Muscle layer of duodenum (tissue), 2 donors: ENCODE measurements around the gene ITGB2.

ENCODE experiments used
- H3K27ac ChIP-seq: one replicate; pipeline ENCODE4 v1.7.0; 2013; ENCODE audit warnings: mild to moderate bottlenecking, low read length
- H3K27me3 ChIP-seq: one replicate; pipeline ENCODE4 v1.7.0; 2013; ENCODE audit warnings: low read depth, mild to moderate bottlenecking, control low read depth, low read length
- H3K36me3 ChIP-seq, 2 donors: one replicate each; pipeline ENCODE4 v1.7.0; 2013; ENCODE audit warnings: low read length in 2 of 2, control low read depth in 1 of 2, mild to moderate bottlenecking in 1 of 2; ENCODE audit not compliant: insufficient read depth in 2 of 2, control insufficient read depth in 1 of 2
- H3K4me1 ChIP-seq, 2 donors: one replicate each; pipeline ENCODE4 v1.7.0; 2013; ENCODE audit warnings: low read length in 2 of 2, mild to moderate bottlenecking in 2 of 2, control low read depth in 1 of 2, moderate library complexity in 1 of 2; ENCODE audit not compliant: insufficient read depth in 2 of 2, control insufficient read depth in 1 of 2
- H3K4me3 ChIP-seq, 2 donors: one replicate each; pipeline ENCODE4 v1.7.0; 2013; ENCODE audit warnings: low read length in 2 of 2, low read depth in 1 of 2, mild to moderate bottlenecking in 1 of 2
- H3K9me3 ChIP-seq, 2 donors: one replicate each; pipeline ENCODE4 v1.7.0; 2013; ENCODE audit warnings: low read length in 2 of 2, control low read depth in 1 of 2, mild to moderate bottlenecking in 1 of 2; ENCODE audit not compliant: control insufficient read depth in 1 of 2
- donor health status: healthy.

ITGB2 gene

DNA sequence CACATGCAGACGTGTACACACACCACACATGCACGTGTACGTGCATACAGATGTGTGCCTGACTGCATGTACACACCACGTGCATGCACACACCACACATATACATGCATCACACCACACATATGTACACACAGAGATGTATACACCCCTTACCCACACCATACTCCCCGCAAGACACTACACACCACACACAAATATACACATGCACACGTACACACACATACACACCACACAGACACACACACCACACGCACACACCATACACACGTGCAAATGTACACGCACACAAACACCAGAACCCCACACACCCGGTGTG is 9.7 kb downstream of the ITGB2 start:
- Histone ChIP-seq H3K27me3 (no peaks in the 10 kb centered on the region), H3K27ac (no peak overlapping the region), H3K4me3 (no peak overlapping the region), H3K4me1 (peaks cover 13 to 25% of the 10 kb centered on the region in 2 donors), H3K36me3 (no peaks in the 10 kb centered on the region), H3K9me3 (no peaks in the 10 kb centered on the region)

- peaks cover 13 to 25% of the 10 kb centered on the region in 2 donors for H3K4me1 ChIP-seq
- no peaks in the 10 kb centered on the region for H3K27me3 ChIP-seq
- no peak overlapping the region for H3K4me3 ChIP-seq
- H3K9me3 ChIP-seq, result no peaks in the 10 kb centered on the region
- no peak overlapping the region for H3K27ac ChIP-seq
- no peaks in the 10 kb centered on the region for H3K36me3 ChIP-seq
These were observed 10.3 kb downstream of the ITGB2 start for GRCh38 chr21:44910229-44911067.

GRCh38 chr21:44909719-44910118 is 11.0 kb downstream of the ITGB2 start:
- Histone ChIP-seq H3K27ac (no peak overlapping the region), H3K9me3 (no peaks in the 10 kb centered on the region), H3K36me3 (no peaks in the 10 kb centered on the region), H3K4me1 (peaks cover 13 to 25% of the 10 kb centered on the region in 2 donors), H3K27me3 (no peaks in the 10 kb centered on the region), H3K4me3 (no peak overlapping the region)

DNA sequence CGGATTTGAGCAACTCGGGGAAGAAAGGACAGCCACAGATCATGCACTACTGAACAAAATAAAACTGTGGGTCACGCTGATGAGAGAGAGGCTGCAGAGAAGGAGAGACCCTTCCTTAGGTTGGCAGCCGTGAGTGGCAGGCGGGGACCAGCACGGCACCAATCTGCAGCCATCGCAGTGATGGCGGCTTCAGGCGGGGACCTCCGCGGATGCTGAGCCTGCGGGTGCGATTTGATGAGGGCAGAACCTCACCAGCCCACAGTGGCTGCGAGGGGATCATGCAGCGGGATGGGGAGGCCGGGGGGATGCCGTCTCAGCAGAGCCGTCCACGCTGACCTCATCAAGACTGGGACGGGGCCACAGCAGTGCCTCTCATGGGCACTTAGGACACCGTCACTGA is 11.8 kb downstream of the ITGB2 start:
- H3K27me3 ChIP-seq, result no peaks in the 10 kb centered on the region

GRCh38 chr21:44907966-44908895 is 12.5 kb downstream of the ITGB2 start:
- no peak overlapping the region for H3K27ac ChIP-seq
- no peaks in the 10 kb centered on the region for H3K36me3 ChIP-seq
- H3K4me1 ChIP-seq, result peaks cover 13 to 25% of the 10 kb centered on the region in 2 donors
- no peaks in the 10 kb centered on the region for H3K9me3 ChIP-seq
- peak overlapping the region; percentile 33 to 36 for H3K4me3 ChIP-seq
- H3K27me3 ChIP-seq, result no peaks in the 10 kb centered on the region

More for the DNA sequence above, 11.8 kb downstream of the ITGB2 start:
- H3K9me3 ChIP-seq, result no peaks in the 10 kb centered on the region
- no peak overlapping the region for H3K27ac ChIP-seq
- H3K4me3 ChIP-seq, result peak overlapping the region; percentile 33 to 36
- no peaks in the 10 kb centered on the region for H3K36me3 ChIP-seq
- peaks cover 13 to 25% of the 10 kb centered on the region in 2 donors for H3K4me1 ChIP-seq

DNA sequence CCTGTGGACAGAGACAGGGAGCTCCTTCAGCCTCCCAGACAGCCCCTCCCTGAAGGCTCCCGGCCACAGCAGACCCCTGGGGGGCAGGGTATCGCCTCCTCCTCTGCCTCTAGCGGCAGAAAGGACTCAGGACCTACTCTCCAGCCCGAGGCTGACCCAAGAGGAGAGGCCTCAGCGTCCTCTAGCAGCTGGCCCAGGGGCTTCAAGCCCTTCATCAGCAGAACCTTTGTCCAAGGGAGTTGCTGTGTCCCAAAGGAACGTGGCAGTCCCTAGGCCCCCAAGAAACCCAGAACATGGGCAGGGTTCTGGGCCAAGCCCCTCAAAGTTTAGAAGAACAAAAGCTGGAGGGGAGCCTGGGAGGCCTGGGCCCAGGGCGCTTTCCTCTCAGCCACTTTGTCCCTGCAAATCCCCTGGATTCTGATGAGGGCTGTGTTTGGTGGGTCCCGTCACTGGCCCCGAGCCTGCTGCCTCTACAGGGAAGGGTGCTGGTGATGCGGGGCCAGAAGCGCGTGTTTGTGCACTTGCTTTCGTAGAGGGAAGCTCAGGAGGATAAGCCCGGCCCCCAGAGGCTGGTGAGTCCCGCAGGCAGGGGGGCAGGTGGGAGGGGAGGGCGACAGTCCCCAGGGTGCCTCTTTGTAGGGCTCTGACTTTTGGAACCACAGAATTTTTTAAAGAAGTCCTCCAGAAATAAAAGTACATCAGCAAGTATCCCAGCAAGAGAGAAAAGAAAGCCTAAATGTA is 13.3 kb downstream of the ITGB2 start:
- H3K4me3 ChIP-seq, result peak overlapping the region in 1 of 2 donors; percentile 21
- peak overlapping the region; percentile 60 for H3K27ac ChIP-seq
- H3K27me3 ChIP-seq, result no peaks in the 10 kb centered on the region

DNA sequence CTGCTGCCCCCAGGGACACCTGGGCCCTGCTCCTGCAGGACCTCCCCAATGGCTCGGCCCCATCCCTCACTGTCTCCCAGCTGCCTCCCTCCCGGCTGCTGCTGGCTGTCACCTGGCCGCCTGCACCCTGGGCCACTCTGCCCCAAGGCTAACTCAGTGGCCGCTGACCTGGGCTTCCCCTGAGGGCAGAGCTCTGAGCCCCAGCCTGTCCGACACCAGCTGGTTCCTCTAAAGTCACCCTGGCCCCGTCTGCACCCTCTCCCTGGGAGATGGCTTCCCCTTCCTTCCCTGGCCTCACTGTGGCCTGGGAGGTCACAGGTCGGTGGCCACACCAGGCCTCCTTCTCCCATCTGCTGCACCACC is 15.0 kb downstream of the ITGB2 start:
- H3K27me3 ChIP-seq, result no peaks in the 10 kb centered on the region
- H3K36me3 ChIP-seq, result peaks cover 0 to 10% of the 10 kb centered on the region in 2 donors
- H3K4me1 ChIP-seq, result peaks cover 0 to 15% of the 10 kb centered on the region in 2 donors
- H3K27ac ChIP-seq, result no peak overlapping the region
- H3K4me3 ChIP-seq, result no peak overlapping the region
- H3K9me3 ChIP-seq, result no peaks in the 10 kb centered on the region

More for the DNA sequence above, 13.3 kb downstream of the ITGB2 start:
- peaks cover 12 to 25% of the 10 kb centered on the region in 2 donors for H3K4me1 ChIP-seq
- H3K9me3 ChIP-seq, result no peaks in the 10 kb centered on the region
- peaks cover 0 to 1% of the 10 kb centered on the region in 2 donors for H3K36me3 ChIP-seq

GRCh38 chr21:44905016-44905727 is 15.5 kb downstream of the ITGB2 start:
- Histone ChIP-seq H3K27ac (no peak overlapping the region), H3K27me3 (no peaks in the 10 kb centered on the region), H3K4me1 (peaks cover 0 to 10% of the 10 kb centered on the region in 2 donors), H3K36me3 (peaks cover 0 to 10% of the 10 kb centered on the region in 2 donors), H3K4me3 (no peak overlapping the region), H3K9me3 (no peaks in the 10 kb centered on the region)

DNA sequence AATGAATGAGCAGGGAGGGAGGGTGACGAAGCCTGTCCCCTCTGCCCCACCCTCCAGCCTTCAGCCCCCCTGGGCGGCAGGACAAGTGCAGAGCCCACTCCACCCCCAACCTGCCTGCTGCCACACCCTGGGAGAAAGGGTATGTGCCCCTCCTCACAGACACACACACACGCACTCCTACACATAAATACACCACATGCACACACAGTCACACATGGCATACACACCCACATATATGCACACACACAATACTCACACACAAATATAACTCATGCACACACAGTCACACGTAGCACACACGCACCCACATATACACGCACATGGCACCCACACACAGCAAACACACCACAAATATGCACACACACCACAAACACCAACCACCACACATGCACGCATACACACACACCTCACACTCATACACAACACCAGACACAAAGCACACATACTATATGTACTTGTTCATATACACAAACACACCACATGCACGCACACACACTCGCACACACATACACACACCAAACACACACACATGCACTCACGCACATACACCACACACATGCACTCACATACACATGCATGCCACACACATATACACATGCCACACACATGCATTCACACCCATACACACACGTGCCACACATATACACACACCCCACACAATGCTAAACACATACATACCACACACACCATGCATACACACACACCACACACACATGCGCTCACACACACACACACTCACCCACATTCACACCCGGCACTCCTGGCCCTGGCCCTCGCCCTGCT is 16.4 kb downstream of the ITGB2 start:
- Histone ChIP-seq H3K27ac (no peak overlapping the region), H3K4me3 (no peak overlapping the region), H3K36me3 (peaks cover 0 to 16% of the 10 kb centered on the region in 2 donors), H3K9me3 (no peaks in the 10 kb centered on the region), H3K27me3 (no peaks in the 10 kb centered on the region), H3K4me1 (peaks cover 0 to 9% of the 10 kb centered on the region in 2 donors)

DNA sequence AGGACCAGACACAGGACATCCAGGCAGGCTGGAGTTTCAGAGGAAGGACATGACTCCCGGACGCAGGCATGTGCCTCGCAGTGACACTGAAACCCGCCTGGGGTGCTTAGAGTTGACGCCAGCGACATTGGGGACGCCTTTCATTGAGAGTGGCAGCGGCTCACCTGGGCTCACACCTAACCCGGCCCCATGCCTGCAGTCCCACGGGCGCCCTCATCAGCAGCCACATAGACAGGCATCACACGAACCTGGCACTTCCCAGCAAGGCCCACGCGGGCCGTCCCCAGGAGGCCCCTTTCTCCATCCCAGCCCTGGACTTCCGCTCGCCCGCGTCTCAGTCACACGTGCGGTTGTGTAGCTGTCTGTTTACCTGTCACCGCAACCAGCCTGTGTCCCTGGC is 17.0 kb downstream of the ITGB2 start:
- peaks cover 0 to 9% of the 10 kb centered on the region in 2 donors for H3K4me1 ChIP-seq
- H3K27me3 ChIP-seq, result no peaks in the 10 kb centered on the region
- no peak overlapping the region for H3K27ac ChIP-seq
- H3K36me3 ChIP-seq, result peaks cover 0 to 16% of the 10 kb centered on the region in 2 donors
- H3K4me3 ChIP-seq, result no peak overlapping the region
- H3K9me3 ChIP-seq, result no peaks in the 10 kb centered on the region
